ENCODE results near the gene WDR83.

Gene WDR83

GRCh38 chr19:12715102-12715501 is 48.5 kb downstream of the WDR83 start:
- Histone ChIP-seq H3F3A (ENCODE audit: control insufficient read depth, insufficient read depth) (no peaks in the 10 kb centered on the region; the same call in 1 of the 2 replicates), H3K4me3 (ENCODE audit: low read length) (no peak overlapping the region), H4K20me1 (ENCODE audit: control insufficient read depth, insufficient read depth, low read depth, low read length) (peaks cover 14% of the 10 kb centered on the region; the same call in 1 of the 2 replicates), H3K9me2 (replicated peaks; ENCODE audit: control insufficient read depth, low read length) (no peaks in the 10 kb centered on the region), H3K27ac (ENCODE audit: low read depth, low read length) (no peak overlapping the region), H3K27me3 (ENCODE audit: control insufficient read depth, low read length) (no peaks in the 10 kb centered on the region), H3K79me2 (ENCODE audit: control insufficient read depth, low read length) (peaks cover 56% of the 10 kb centered on the region), H3K4me2 (ENCODE audit: low read length) (no peak overlapping the region), H3K4me1 (ENCODE audit: control insufficient read depth, low read length) (peaks cover under 1% of the 10 kb centered on the region), H3K9me3 (ENCODE audit: control insufficient read depth, insufficient read depth, low read length) (no peaks in the 10 kb centered on the region), H3K36me3 (ENCODE audit: control insufficient read depth, low read length) (peaks cover 85% of the 10 kb centered on the region)
- TF ChIP-seq EZH2phosphoT487 (IDR thresholded peaks at IDR 0.05; ENCODE audit: borderline replicate concordance, low read length) (no peak), CTCF (IDR thresholded peaks at IDR 0.05; ENCODE audit: low read depth, low read length, poor library complexity, severe bottlenecking) (no peak)

- Histone ChIP-seq H3K4me3 (ENCODE audit: low read length) (no peak overlapping the region), H3K27me3 (ENCODE audit: control insufficient read depth, low read length) (no peaks in the 10 kb centered on the region), H3K79me2 (ENCODE audit: control insufficient read depth, low read length) (peaks cover 63% of the 10 kb centered on the region), H3K9me3 (ENCODE audit: control insufficient read depth, insufficient read depth, low read length) (no peaks in the 10 kb centered on the region), H3K4me2 (ENCODE audit: low read length) (no peak overlapping the region), H3K9me2 (replicated peaks; ENCODE audit: control insufficient read depth, low read length) (no peaks in the 10 kb centered on the region), H3K4me1 (ENCODE audit: control insufficient read depth, low read length) (peaks cover 8% of the 10 kb centered on the region), H3F3A (ENCODE audit: control insufficient read depth, insufficient read depth) (no peaks in the 10 kb centered on the region; the same call in 1 of the 2 replicates), H3K36me3 (ENCODE audit: control insufficient read depth, low read length) (peaks cover 85% of the 10 kb centered on the region), H4K20me1 (ENCODE audit: control insufficient read depth, insufficient read depth, low read depth, low read length) (peaks cover 14% of the 10 kb centered on the region; the same call in 1 of the 2 replicates), H3K27ac (ENCODE audit: low read depth, low read length) (no peak overlapping the region)
- no peak for TF ChIP-seq EZH2phosphoT487 (IDR thresholded peaks at IDR 0.05; ENCODE audit: borderline replicate concordance, low read length)
- no peak for TF ChIP-seq CTCF (IDR thresholded peaks at IDR 0.05; ENCODE audit: low read depth, low read length, poor library complexity, severe bottlenecking)
Measured at GRCh38 chr19:12715929-12716328, 49.3 kb downstream of the WDR83 start.

- H3K9me3 ChIP-seq (ENCODE audit: control insufficient read depth, insufficient read depth, low read length) = no peaks in the 10 kb centered on the region
- H3K36me3 ChIP-seq (ENCODE audit: control insufficient read depth, low read length) = peaks cover 74% of the 10 kb centered on the region
- no peaks in the 10 kb centered on the region for H3K9me2 ChIP-seq (replicated peaks; ENCODE audit: control insufficient read depth, low read length)
- peak overlapping the region; percentile 96 for H3K4me3 ChIP-seq (ENCODE audit: low read length)
- H3K27me3 ChIP-seq (ENCODE audit: control insufficient read depth, low read length) = no peaks in the 10 kb centered on the region
- H3K79me2 ChIP-seq (ENCODE audit: control insufficient read depth, low read length) = peaks cover 89% of the 10 kb centered on the region
- H3K4me1 ChIP-seq (ENCODE audit: control insufficient read depth, low read length) = peaks cover 16% of the 10 kb centered on the region
- peak overlapping the region; percentile 98 for H3K4me2 ChIP-seq (ENCODE audit: low read length)
- H3F3A ChIP-seq (ENCODE audit: control insufficient read depth, insufficient read depth) = peaks cover 3% of the 10 kb centered on the region; the same call in 1 of the 2 replicates
- TF ChIP-seq CTCF (IDR thresholded peaks at IDR 0.05; ENCODE audit: low read depth, low read length, poor library complexity, severe bottlenecking) (no peak), EZH2phosphoT487 (IDR thresholded peaks at IDR 0.05; ENCODE audit: borderline replicate concordance, low read length) (no peak)
- H3K27ac ChIP-seq (ENCODE audit: low read depth, low read length) = no peak overlapping the region
- H4K20me1 ChIP-seq (ENCODE audit: control insufficient read depth, insufficient read depth, low read depth, low read length) = peaks cover 14% of the 10 kb centered on the region; the same call in 1 of the 2 replicates
Measured at GRCh38 chr19:12720296-12720695, 53.7 kb downstream of the WDR83 start.

All from DOHH2 (cell line).